DMS153 (cell line): Measurements from ENCODE around the gene TLR2.
"Not testable (repeated sequence)": the region's sequence is repeated elsewhere in the genome, so short reads cannot be mapped to it uniquely, and the experiment has no call there.

Experiments used
- DNase-seq: peaks from one replicate; lab custom pipeline; 2025; lab: John Stamatoyannopoulos, UW

Gene TLR2

DNA sequence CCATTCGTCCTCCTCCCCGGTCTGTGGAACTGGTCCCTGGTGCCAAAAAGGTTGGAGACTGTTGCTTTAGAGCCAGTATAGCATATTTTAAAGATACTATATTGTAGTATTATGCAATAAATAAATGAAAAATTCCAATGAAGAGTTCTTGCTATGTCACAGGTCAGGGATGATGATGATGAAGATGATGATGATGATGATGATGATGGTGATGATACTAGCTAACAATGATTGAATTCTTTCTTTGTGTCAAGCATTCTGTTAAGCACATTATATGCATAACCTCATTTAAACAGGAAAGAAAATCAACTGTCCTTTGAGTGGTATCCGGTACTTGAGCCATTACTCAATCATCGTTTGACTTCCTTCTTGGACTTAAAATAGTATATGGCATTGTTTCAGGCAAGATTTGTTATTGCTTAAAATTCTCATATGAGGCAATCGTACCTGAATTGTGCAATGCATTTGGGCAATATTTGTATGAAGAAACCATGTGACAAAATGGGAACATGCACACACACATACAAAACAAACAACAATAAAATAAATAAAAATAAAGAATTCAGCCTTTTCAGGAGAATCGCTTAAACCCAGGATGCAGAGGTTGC, 22.8 kb upstream of the TLR2 start:
- no peak for DNase-seq

GRCh38 chr4:153661908-153662307, 22.2 kb upstream of the TLR2 start:
- DNase-seq: no peak

GRCh38 chr4:153663667-153664066, 20.4 kb upstream of the TLR2 start:
- no peak for DNase-seq

- not testable (repeated sequence) for DNase-seq
These were observed 17.6 kb upstream of the TLR2 start for GRCh38 chr4:153666505-153666904.

DNA sequence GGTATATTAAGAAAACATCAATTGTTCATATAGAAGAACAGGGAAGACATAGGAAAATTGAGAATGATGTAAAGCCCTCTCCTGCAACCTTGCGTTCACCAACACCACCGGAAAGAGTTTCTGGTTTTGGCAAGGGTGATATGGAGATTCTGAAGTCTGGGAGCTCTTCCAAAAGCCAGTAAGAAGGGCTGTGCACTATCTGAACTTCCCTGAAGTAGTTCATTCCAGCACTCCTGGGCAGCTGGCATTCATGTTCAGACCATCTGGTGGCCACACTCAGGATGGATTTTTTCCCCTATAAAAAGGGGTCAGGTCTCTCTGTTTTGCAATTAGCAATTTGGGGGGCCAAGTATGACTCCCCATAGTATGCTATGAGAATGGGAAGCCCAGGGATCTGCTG, 15.4 kb upstream of the TLR2 start:
- no peak for DNase-seq

GRCh38 chr4:153669838-153670237, 14.2 kb upstream of the TLR2 start:
- DNase-seq: no peak

DNA sequence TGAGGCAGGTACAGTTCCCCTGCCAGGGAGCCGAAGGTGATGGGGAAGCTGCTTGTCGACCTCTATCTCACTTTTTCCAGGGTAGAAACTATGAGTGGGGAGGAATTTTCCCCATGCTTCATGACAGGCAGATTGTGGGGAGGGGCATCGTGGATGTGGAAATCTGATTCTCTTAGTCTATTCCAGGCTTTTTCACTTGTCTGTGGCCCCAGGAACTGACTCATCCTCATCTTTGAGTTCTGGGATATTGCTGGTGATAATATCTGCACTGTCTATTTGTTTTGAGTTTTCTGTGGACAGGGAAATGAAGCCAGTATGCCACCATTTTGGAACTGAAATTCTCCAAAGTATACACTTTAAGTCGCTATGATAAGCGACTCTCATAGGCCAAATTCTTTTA, 7.6 kb upstream of the TLR2 start:
- DNase-seq: no peak

DNA sequence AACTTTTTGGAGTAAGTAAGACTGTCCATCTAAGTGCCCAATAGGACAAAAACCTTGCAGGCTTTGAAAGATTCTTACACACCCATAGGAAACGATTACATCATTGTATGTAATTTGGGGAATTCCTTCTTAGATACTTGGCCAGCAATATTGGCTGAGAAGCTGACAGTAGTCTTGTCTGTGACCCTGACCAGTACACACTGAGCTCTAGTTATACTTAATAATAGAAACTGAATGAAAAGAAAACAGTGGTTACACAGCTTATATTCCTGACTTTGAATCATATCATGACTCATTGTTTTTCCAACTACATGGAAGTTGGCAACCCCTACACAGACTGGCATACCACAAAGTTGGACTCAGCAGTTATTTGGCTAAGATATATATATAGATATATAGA, 7.1 kb upstream of the TLR2 start:
- DNase-seq: no peak

GRCh38 chr4:153679486-153679885, 4.6 kb upstream of the TLR2 start:
- no peak for DNase-seq

- DNase-seq: no peak
These were observed 308 bp upstream of the TLR2 start for GRCh38 chr4:153683763-153684181.

GRCh38 chr4:153684971-153685371, 891 bp downstream of the TLR2 start:
- DNase-seq: no peak

DNA sequence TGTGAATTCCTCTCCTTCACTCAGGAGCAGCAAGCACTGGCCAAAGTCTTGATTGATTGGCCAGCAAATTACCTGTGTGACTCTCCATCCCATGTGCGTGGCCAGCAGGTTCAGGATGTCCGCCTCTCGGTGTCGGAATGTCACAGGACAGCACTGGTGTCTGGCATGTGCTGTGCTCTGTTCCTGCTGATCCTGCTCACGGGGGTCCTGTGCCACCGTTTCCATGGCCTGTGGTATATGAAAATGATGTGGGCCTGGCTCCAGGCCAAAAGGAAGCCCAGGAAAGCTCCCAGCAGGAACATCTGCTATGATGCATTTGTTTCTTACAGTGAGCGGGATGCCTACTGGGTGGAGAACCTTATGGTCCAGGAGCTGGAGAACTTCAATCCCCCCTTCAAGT, 20.4 kb downstream of the TLR2 start:
- no peak for DNase-seq

GRCh38 chr4:153705743-153706468, 21.8 kb downstream of the TLR2 start:
- DNase-seq: no peak

DNA sequence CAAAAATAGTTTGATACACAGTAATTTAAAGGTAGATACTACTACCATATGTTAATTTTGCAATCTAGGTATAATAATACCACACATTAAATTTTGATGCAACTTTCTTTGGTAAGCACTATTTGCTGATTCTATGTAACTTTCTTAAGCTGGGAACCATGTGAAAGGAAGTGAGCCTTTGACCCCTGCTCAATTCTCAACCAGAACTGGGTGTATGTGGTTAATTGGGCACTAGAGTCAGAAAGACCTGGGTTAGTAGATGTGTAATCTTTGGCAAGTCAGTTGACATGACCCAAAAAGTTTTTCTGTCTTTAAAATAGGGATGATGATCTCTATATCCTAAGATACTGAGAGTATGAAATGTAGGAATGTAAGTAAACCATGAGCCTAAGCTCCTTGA, 22.4 kb downstream of the TLR2 start:
- DNase-seq: no peak

- DNase-seq: no peak
These were observed 26.6 kb downstream of the TLR2 start for GRCh38 chr4:153710681-153711080.

- no peak for DNase-seq
These were observed 30.0 kb downstream of the TLR2 start for GRCh38 chr4:153713866-153714646.

- no peak for DNase-seq
These were observed 38.0 kb downstream of the TLR2 start for GRCh38 chr4:153722036-153722435.

GRCh38 chr4:153724606-153725005, 40.5 kb downstream of the TLR2 start:
- DNase-seq: no peak

DNA sequence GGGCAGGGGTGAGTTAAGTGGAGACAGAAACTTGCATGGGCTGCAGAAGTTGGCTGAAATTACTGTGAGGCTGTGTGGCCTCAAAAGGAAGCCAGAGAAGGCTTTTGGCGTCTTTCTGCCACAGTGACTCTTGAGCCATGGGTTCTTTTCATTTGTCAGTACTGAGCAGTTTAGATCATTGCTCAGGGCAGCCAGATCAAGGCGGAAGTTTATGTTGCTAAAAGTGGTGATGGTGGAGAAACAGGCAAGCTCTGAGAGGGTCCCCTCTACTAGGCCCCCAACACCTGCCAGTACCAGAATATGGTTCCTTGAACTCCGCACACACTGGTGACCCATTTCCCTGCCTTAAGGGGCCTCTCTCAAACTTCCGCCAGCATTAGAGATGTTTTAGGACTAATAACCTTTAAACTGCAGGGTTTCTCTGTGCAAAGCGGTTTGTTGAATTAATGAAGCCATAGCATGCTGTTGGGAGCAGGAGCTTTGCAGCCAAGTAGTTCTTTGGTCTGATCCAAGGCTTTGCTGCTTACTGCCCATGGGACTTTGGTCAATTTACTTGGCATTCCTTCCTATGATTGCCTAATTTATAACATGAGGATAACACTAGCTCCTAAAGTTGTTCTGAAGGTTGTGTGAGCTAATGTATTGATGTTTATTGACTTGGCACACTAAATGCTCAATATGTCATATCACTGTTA, 41.2 kb downstream of the TLR2 start:
- DNase-seq: no peak

DNA sequence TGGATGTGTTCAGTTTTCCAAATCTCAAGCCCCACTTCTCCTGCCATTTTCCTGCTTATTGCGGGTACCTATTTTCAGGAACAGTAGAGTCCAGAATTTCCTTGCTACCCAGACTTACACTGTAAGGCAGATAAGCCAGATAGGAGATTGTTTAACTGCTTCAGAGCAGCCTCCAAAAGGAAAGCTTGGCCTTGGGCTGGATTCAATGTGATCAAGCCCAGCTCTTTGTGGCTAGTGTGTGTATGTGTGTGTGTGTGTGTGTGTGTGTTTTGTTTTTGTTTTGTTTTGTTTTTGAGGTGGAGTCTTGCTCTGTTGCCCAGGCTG, 41.7 kb downstream of the TLR2 start:
- DNase-seq: no peak

DNA sequence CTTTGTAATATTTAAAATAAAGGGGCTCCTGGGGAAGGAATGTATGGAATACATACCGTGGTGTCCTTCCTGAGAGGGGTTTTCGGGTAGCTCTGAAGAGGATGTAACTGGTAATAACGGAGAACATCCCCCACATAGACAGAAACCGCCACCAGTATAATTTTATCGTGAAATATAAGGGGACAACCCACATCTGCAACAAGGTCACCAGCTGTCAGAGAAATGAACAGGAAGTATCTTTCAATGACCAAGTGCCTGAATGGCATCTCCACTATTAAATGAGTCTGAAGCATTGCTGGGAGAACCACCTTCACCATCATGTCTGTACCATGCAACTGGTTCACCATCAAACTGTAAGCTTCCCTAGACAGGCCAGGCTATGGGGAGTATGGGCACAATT, 44.1 kb downstream of the TLR2 start:
- DNase-seq: no peak

- DNase-seq: no peak
These were observed 44.6 kb downstream of the TLR2 start for GRCh38 chr4:153728660-153729059.

GRCh38 chr4:153729895-153730294, 45.8 kb downstream of the TLR2 start:
- no peak for DNase-seq
